ENCODE measurements around the gene SKIC3.

Gene SKIC3

DNA sequence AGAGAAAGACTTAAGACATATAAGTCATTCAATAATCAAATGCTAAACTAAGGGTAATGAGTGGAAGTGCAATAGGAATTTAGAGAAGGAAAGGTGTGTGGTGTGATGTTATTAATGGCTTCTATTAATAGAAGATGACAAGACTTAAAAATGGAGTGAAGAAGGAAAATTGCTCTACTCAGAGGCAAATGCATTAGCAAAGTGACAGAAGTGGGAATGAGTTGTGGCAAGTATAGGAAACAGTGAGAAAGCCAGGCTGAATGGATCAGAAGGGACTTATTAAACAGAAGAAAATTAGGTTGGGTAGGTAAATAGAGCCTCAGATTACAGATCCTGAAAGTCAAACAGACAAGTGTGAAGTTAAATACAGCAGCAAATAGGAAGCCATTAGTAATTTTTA is 5.7 kb downstream of the SKIC3 start:
- Histone ChIP-seq H3K9me3 (ENCODE audit: insufficient read depth, low read length) (no peaks in the 10 kb centered on the region), H3K9ac (ENCODE audit: low read length) (no peak overlapping the region), H3K4me1 (ENCODE audit: low read length) (peaks cover 5% of the 10 kb centered on the region; the same call in 1 of the 2 replicates), H4K20me1 (ENCODE audit: insufficient read depth, low read length) (no peaks in the 10 kb centered on the region), H3K27me3 (ENCODE audit: low read depth, low read length) (no peaks in the 10 kb centered on the region), H3K79me2 (ENCODE audit: low read length) (peaks cover 12% of the 10 kb centered on the region), H3K4me3 (ENCODE audit: low read length) (no peak overlapping the region), H2AFZ (ENCODE audit: low read depth, low read length) (no peak overlapping the region), H3K4me2 (ENCODE audit: low read length) (no peak overlapping the region), H3K27ac (ENCODE audit: low read length) (no peak overlapping the region), H3K36me3 (replicated peaks; ENCODE audit: low read depth, low read length) (peaks cover 16% of the 10 kb centered on the region)
- no peak for TF ChIP-seq EZH2phosphoT487 (IDR thresholded peaks at IDR 0.05; ENCODE audit: low read depth)
- TF ChIP-seq, protein P1, sequence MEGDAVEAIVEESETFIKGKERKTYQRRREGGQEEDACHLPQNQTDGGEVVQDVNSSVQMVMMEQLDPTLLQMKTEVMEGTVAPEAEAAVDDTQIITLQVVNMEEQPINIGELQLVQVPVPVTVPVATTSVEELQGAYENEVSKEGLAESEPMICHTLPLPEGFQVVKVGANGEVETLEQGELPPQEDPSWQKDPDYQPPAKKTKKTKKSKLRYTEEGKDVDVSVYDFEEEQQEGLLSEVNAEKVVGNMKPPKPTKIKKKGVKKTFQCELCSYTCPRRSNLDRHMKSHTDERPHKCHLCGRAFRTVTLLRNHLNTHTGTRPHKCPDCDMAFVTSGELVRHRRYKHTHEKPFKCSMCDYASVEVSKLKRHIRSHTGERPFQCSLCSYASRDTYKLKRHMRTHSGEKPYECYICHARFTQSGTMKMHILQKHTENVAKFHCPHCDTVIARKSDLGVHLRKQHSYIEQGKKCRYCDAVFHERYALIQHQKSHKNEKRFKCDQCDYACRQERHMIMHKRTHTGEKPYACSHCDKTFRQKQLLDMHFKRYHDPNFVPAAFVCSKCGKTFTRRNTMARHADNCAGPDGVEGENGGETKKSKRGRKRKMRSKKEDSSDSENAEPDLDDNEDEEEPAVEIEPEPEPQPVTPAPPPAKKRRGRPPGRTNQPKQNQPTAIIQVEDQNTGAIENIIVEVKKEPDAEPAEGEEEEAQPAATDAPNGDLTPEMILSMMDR (IDR thresholded peaks at IDR 0.05; ENCODE audit: low read depth, low read length), result no peak

DNA sequence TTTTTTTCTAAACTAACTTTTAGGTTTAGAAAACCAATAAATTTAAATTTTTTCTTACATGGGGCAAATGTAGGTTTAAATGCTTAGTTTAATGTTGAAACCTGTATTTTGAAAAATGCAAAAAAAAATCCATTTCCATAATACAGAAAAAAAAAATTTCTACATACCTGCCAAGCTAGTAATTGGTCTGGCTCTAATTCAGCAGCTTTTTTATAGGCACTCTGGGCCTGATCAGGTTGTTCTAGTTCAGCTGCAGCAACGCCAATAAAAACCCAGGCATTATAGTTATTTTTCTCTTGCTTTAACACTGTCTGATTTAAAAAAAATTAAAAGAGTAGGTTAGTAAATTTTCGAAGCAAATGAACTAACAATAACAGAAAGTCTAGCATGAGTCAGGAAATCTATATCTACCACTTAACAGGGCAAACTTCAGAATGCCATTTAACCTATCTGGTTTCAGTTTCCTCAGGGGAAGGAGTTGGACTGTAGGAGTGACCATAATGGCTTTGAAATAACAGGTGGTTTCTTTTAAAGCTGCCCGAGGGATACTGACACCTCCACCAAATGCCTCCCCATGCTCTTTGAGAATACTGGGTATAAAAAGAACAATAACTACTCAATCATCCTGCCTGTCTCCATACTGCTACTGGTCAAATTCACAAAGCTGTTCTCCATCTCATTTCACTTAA is 11.6 kb downstream of the SKIC3 start:
- H3K4me3 ChIP-seq (ENCODE audit: low read length), result no peak overlapping the region
- no peak overlapping the region for H2AFZ ChIP-seq (ENCODE audit: low read depth, low read length)
- no peak overlapping the region for H3K9ac ChIP-seq (ENCODE audit: low read length)
- no peaks in the 10 kb centered on the region for H3K4me1 ChIP-seq (ENCODE audit: low read length)
- no peaks in the 10 kb centered on the region for H3K79me2 ChIP-seq (ENCODE audit: low read length)
- no peaks in the 10 kb centered on the region for H4K20me1 ChIP-seq (ENCODE audit: insufficient read depth, low read length)
- no peaks in the 10 kb centered on the region for H3K9me3 ChIP-seq (ENCODE audit: insufficient read depth, low read length)
- peaks cover 13% of the 10 kb centered on the region for H3K36me3 ChIP-seq (replicated peaks; ENCODE audit: low read depth, low read length)
- H3K4me2 ChIP-seq (ENCODE audit: low read length), result no peak overlapping the region
- no peak overlapping the region for H3K27ac ChIP-seq (ENCODE audit: low read length)
- H3K27me3 ChIP-seq (ENCODE audit: low read depth, low read length), result no peaks in the 10 kb centered on the region
- TF ChIP-seq, protein P1 (IDR thresholded peaks at IDR 0.05; ENCODE audit: low read depth, low read length), result no peak
- TF ChIP-seq EZH2phosphoT487 (IDR thresholded peaks at IDR 0.05; ENCODE audit: low read depth), result no peak

DNA sequence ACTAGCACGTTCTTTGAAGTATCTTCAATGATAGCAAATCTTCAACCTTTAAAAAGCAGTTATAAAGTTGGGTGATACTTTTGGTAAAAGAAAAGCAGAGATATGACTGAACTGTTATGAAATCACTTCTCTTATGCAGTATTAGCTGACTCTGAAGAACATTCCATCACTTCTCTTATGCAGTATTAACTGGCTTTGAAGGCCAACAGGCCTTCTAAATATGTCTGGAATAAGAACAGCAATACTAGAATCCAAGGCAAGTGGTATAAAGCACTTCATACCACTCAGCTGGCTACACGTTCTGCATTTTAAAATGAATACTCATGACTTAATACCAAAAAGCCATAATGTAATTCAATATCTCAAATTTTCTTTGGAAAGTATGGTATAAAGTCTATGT is 17.3 kb downstream of the SKIC3 start:
- H2AFZ ChIP-seq (ENCODE audit: low read depth, low read length), result no peak overlapping the region
- no peak overlapping the region for H3K27ac ChIP-seq (ENCODE audit: low read length)
- H3K9ac ChIP-seq (ENCODE audit: low read length), result no peak overlapping the region
- peaks cover 14% of the 10 kb centered on the region for H3K36me3 ChIP-seq (replicated peaks; ENCODE audit: low read depth, low read length)
- H3K4me2 ChIP-seq (ENCODE audit: low read length), result no peak overlapping the region
- H3K9me3 ChIP-seq (ENCODE audit: insufficient read depth, low read length), result no peaks in the 10 kb centered on the region
- no peaks in the 10 kb centered on the region for H3K4me1 ChIP-seq (ENCODE audit: low read length)
- no peaks in the 10 kb centered on the region for H4K20me1 ChIP-seq (ENCODE audit: insufficient read depth, low read length)
- H3K27me3 ChIP-seq (ENCODE audit: low read depth, low read length), result no peaks in the 10 kb centered on the region
- H3K79me2 ChIP-seq (ENCODE audit: low read length), result no peaks in the 10 kb centered on the region
- no peak for TF ChIP-seq EZH2phosphoT487 (IDR thresholded peaks at IDR 0.05; ENCODE audit: low read depth)
- TF ChIP-seq, protein P1 (IDR thresholded peaks at IDR 0.05; ENCODE audit: low read depth, low read length), result no peak
- no peak overlapping the region for H3K4me3 ChIP-seq (ENCODE audit: low read length)

DNA sequence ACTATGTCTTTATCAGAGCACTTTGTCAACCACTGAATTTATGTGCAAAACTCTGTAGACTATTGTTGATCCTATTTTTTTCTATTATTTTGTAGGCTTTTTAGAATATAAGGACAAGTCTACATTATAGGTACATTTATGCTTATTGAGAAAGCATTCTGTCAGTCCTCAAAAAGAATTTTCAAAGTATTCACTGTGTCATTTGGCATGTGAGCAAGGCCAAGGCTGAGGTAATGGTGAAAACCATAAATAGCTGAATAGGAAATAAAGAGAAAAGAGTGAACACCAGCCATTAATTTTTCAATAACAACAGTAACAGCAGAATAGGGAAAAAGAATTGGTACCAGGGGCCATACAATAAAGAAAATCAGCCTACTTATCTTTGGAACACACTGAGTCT is 21.0 kb downstream of the SKIC3 start:
- no peaks in the 10 kb centered on the region for H3K4me1 ChIP-seq (ENCODE audit: low read length)

More for the DNA sequence above, 21.0 kb downstream of the SKIC3 start:
- Histone ChIP-seq H3K9ac (ENCODE audit: low read length) (no peak overlapping the region), H3K4me2 (ENCODE audit: low read length) (no peak overlapping the region), H3K79me2 (ENCODE audit: low read length) (no peaks in the 10 kb centered on the region), H3K27ac (ENCODE audit: low read length) (no peak overlapping the region), H4K20me1 (ENCODE audit: insufficient read depth, low read length) (no peaks in the 10 kb centered on the region), H3K4me3 (ENCODE audit: low read length) (no peak overlapping the region), H3K27me3 (ENCODE audit: low read depth, low read length) (no peaks in the 10 kb centered on the region), H2AFZ (ENCODE audit: low read depth, low read length) (no peak overlapping the region), H3K36me3 (replicated peaks; ENCODE audit: low read depth, low read length) (peaks cover 13% of the 10 kb centered on the region), H3K9me3 (ENCODE audit: insufficient read depth, low read length) (no peaks in the 10 kb centered on the region)
- TF ChIP-seq, protein P1 (IDR thresholded peaks at IDR 0.05; ENCODE audit: low read depth, low read length), result no peak
- TF ChIP-seq EZH2phosphoT487 (IDR thresholded peaks at IDR 0.05; ENCODE audit: low read depth), result no peak

Measured in OCI-LY3 (cell line).